Measurements from ENCODE around the gene ELK3. TPM values are rescaled to one million over a fixed set of nuclear protein-coding genes. Genes with fewer than 3 reads are reported as not detected.
A peak's percentile ranks its signal among the peaks of the same experiment; 100 is the strongest.
"Not testable (repeated sequence)": the region's sequence is repeated elsewhere in the genome, so short reads cannot be mapped to it uniquely, and the experiment has no call there.

Gene ELK3
- total and polyA plus RNA-seq, 7 donors, result 3.7 to 13.9 (median 9.6) TPM

- WGBS, 3 donors, result 61 to 67% (median 67%) methylated on average over 2 of the region's 2 CpGs
- Histone ChIP-seq H3K27ac (no peak overlapping the region), H3K36me3 (ENCODE audit: insufficient read depth in 1 of 2, low read depth in 1 of 2) (peaks cover 0 to 25% of the 10 kb centered on the region in 2 donors), H3K4me3 (no peak overlapping the region), H3K4me1 (peaks cover 3% of the 10 kb centered on the region), H3K27me3 (ENCODE audit: insufficient read depth in 3 of 3, low read length in 2 of 3) (no peaks in the 10 kb centered on the region), H3K9me3 (no peaks in the 10 kb centered on the region)
- DNase-seq (no peak), ATAC-seq (peak in 1 of 4 donors; percentile 32)
- intact Hi-C loops (cut with DNase I), result no loop called here
- TF ChIP-seq CTCF (IDR thresholded peaks at IDR 0.05), result no peak
Observed at GRCh38 chr12:96314723-96315122, 120.5 kb downstream of the ELK3 start.

- H3K4me3 ChIP-seq, result peak overlapping the region; percentile 34
Observed at GRCh38 chr12:96315741-96316481, 121.7 kb downstream of the ELK3 start.

GRCh38 chr12:96317801-96318200 is 123.6 kb downstream of the ELK3 start:
- H3K4me1 ChIP-seq; intact Hi-C loops (cut with DNase I); DNase-seq; H3K27me3 ChIP-seq (ENCODE audit: insufficient read depth in 3 of 3, low read length in 2 of 3); H3K9me3 ChIP-seq; H3K4me3 ChIP-seq; ATAC-seq; H3K27ac ChIP-seq: not testable (repeated sequence)
- WGBS, 3 donors, result 71 to 91% (median 86%) methylated on average over 1 to 2 of the region's 2 CpGs
- peaks cover 0 to 14% of the 10 kb centered on the region in 2 donors for H3K36me3 ChIP-seq (ENCODE audit: insufficient read depth in 1 of 2, low read depth in 1 of 2)

More at GRCh38 chr12:96315741-96316481, 121.7 kb downstream of the ELK3 start:
- H3K27me3 ChIP-seq (ENCODE audit: insufficient read depth in 3 of 3, low read length in 2 of 3); H3K27ac ChIP-seq; H3K9me3 ChIP-seq; DNase-seq; H3K4me1 ChIP-seq; ATAC-seq; intact Hi-C loops (cut with DNase I): not testable (repeated sequence)
- peaks cover 0 to 13% of the 10 kb centered on the region in 2 donors for H3K36me3 ChIP-seq (ENCODE audit: insufficient read depth in 1 of 2, low read depth in 1 of 2)
- 74 to 86% (median 79%) methylated on average over 17 to 33 of the region's 33 CpGs for WGBS, 3 donors

Other genes with a start within 250 kb of the ELK3 start
- under 1 TPM in 2 of 4 donors, not detected in 2; 0.32 to 0.34 TPM for gene HAL, start 198.0 kb upstream of the ELK3 start, total RNA-seq
- gene HAL, start 198.0 kb upstream of the ELK3 start, polyA plus RNA-seq, result under 1 TPM; 0.04 to 0.10 (median 0.05) TPM
- gene LTA4H, start 158.8 kb upstream of the ELK3 start, total RNA-seq, result 10 to 100 TPM; 27.5 to 51.2 (median 33.4) TPM
- gene LTA4H, start 158.8 kb upstream of the ELK3 start, polyA plus RNA-seq, result 10 to 100 TPM; 18.6 to 41.4 (median 22.2) TPM
- 10 to 100 TPM; 13.3 to 21.4 (median 16.1) TPM for gene CDK17, start 206.1 kb downstream of the ELK3 start, total RNA-seq
- gene CDK17, start 206.1 kb downstream of the ELK3 start, polyA plus RNA-seq, result 10 to 100 TPM in 1 of 3 donors, 1 to 10 TPM in 2; 7.2 to 10.2 (median 8.8) TPM

Data from psoas muscle (tissue), 8 donors.